Activated B cell treated with CpG ODN at 0.5 μM for 24 hours (primary cell): ENCODE data around the gene DELE1. TPM values are rescaled to one million over a fixed set of nuclear protein-coding genes. Genes with fewer than 3 reads are reported as not detected.

ENCODE experiments used
- ATAC-seq: fragments of 200-7000 bp; cut with Tn5 transposase; one replicate; pipeline ENCODE4 v1.10.0; 2021; ENCODE audit warnings: low read depth, mild to moderate bottlenecking, moderate library complexity
- CTCF ChIA-PET: fragments of 350-600 bp; sonication (Branson Sonifier 250); formaldehyde crosslinking; loops from one replicate; lab custom pipeline; 2021; ENCODE audit warnings: antibody characterized with exemption; lab: Charles Lee
- POLR2A ChIA-PET: fragments of 350-600 bp; sonication (Branson Sonifier 250); formaldehyde crosslinking; loops from one replicate; lab custom pipeline; 2021; ENCODE audit warnings: antibody characterized with exemption; lab: Charles Lee
- DNase-seq: peaks from one replicate; pipeline ENCODE4 v3.0.0; 2022
- H3K27ac Mint-ChIP-seq: one replicate; pipeline ENCODE4 v1.8.0; 2020; ENCODE audit warnings: mixed read lengths
- H3K27me3 Mint-ChIP-seq: one replicate; pipeline ENCODE4 v1.8.0; 2021; ENCODE audit warnings: mixed read lengths
- H3K36me3 Mint-ChIP-seq: one replicate; pipeline ENCODE4 v1.8.0; 2021; ENCODE audit warnings: low read depth, mixed read lengths
- H3K4me1 Mint-ChIP-seq: one replicate; pipeline ENCODE4 v1.8.0; 2021; ENCODE audit warnings: mixed read lengths
- H3K4me3 Mint-ChIP-seq: one replicate; pipeline ENCODE4 v1.8.0; 2020; ENCODE audit warnings: mild to moderate bottlenecking, mixed read lengths
- H3K9me3 Mint-ChIP-seq: one replicate; pipeline ENCODE4 v1.8.0; 2020; ENCODE audit warnings: mixed read lengths
- CTCF ChIP-seq: fragments of 200-600 bp; IDR thresholded peaks from one replicate; pipeline ENCODE4 v1.8.0; 2022; ENCODE audit warnings: antibody characterized with exemption, mild to moderate bottlenecking
- intact Hi-C: fragments of 100-400 bp; cut with micrococcal nuclease; formaldehyde crosslinking; loops from one replicate; pipeline ENCODE4 v1.15.1; 2024
- total RNA-seq: library from RNA; stranded (reverse); gene quantifications from 2 replicates; pipeline ENCODE4 v1.2.3, GENCODE V29; 2022

The DELE1 gene
- total RNA-seq, 1 donor from 2014 or later = 114 TPM

GRCh38 chr5:141949511-141949910, 25.8 kb downstream of the DELE1 start:
- H3K4me1 Mint-ChIP-seq = peaks cover 4% of the 10 kb centered on the region

GRCh38 chr5:141950207-141951005, 26.7 kb downstream of the DELE1 start:
- intact Hi-C loops = no loop called here
- Mint-ChIP-seq H3K4me1 (peaks cover 4% of the 10 kb centered on the region), H3K9me3 (no peaks in the 10 kb centered on the region), H3K4me3 (no peak overlapping the region), H3K36me3 (no peaks in the 10 kb centered on the region), H3K27ac (no peak overlapping the region), H3K27me3 (no peaks in the 10 kb centered on the region)
- no peak for TF ChIP-seq CTCF
- no peak for ATAC-seq
- ChIA-PET CTCF (interaction anchor here (1.1 kb wide), 1 partner anchor 258 kb away, joined by 3 read pairs; no protein-coding TSS in a partner anchor), POLR2A (no interaction called here)
- DNase-seq = no peak

More at GRCh38 chr5:141949511-141949910, 25.8 kb downstream of the DELE1 start:
- TF ChIP-seq CTCF = no peak
- ATAC-seq = no peak
- ChIA-PET CTCF (interaction anchor here (0.6 kb wide), 1 partner anchor 62 kb away, joined by 3 read pairs; no protein-coding TSS in a partner anchor), POLR2A (no interaction called here)
- DNase-seq = no peak
- Mint-ChIP-seq H3K27me3 (no peaks in the 10 kb centered on the region), H3K9me3 (no peaks in the 10 kb centered on the region), H3K27ac (no peak overlapping the region), H3K4me3 (no peak overlapping the region), H3K36me3 (no peaks in the 10 kb centered on the region)
- intact Hi-C loops = no loop called here

- no peaks in the 10 kb centered on the region for H3K9me3 Mint-ChIP-seq
- no peak for TF ChIP-seq CTCF
- H3K27me3 Mint-ChIP-seq = no peaks in the 10 kb centered on the region
- H3K36me3 Mint-ChIP-seq = peaks cover under 1% of the 10 kb centered on the region
- DNase-seq = no peak
- intact Hi-C loops = no loop called here
- ChIA-PET POLR2A (no interaction called here), CTCF (interaction anchor here (1.1 kb wide), 1 partner anchor 259 kb away, joined by 3 read pairs; no protein-coding TSS in a partner anchor)
- ATAC-seq = peak; percentile 92
- H3K27ac Mint-ChIP-seq = no peak overlapping the region
- no peak overlapping the region for H3K4me3 Mint-ChIP-seq
- H3K4me1 Mint-ChIP-seq = peaks cover 4% of the 10 kb centered on the region
Measured at GRCh38 chr5:141951332-141951781, 27.7 kb downstream of the DELE1 start.

- POLR2A ChIA-PET = no interaction called here
- Mint-ChIP-seq H3K4me1 (peaks cover 4% of the 10 kb centered on the region), H3K9me3 (no peaks in the 10 kb centered on the region), H3K27ac (no peak overlapping the region), H3K4me3 (no peak overlapping the region), H3K36me3 (peaks cover 2% of the 10 kb centered on the region), H3K27me3 (no peaks in the 10 kb centered on the region)
- DNase-seq (no peak), ATAC-seq (no peak)
- intact Hi-C loops = no loop called here
- TF ChIP-seq CTCF = no peak
- CTCF ChIA-PET = no interaction called here
Measured at GRCh38 chr5:141952020-141952419, 28.3 kb downstream of the DELE1 start.

GRCh38 chr5:141954194-141954593, 30.5 kb downstream of the DELE1 start:
- Mint-ChIP-seq H3K9me3 (no peaks in the 10 kb centered on the region), H3K4me3 (no peak overlapping the region), H3K27ac (no peak overlapping the region), H3K4me1 (peaks cover 10% of the 10 kb centered on the region), H3K36me3 (peaks cover 2% of the 10 kb centered on the region), H3K27me3 (peaks cover 2% of the 10 kb centered on the region)
- ATAC-seq = no peak
- no peak for TF ChIP-seq CTCF
- DNase-seq = no peak
- ChIA-PET CTCF (interaction anchor here (1.3 kb wide), 1 partner anchor 289 kb away, joined by 4 read pairs; no protein-coding TSS in a partner anchor), POLR2A (interaction anchor here (1.2 kb wide), 1 partner anchor 30 kb away, joined by 3 read pairs; the partner anchor contains the start of gene DELE1)
- intact Hi-C loops = no loop called here
